ENCODE measurements around the gene NCOA3. TPM values are rescaled to one million over a fixed set of nuclear protein-coding genes. Genes with fewer than 3 reads are reported as not detected.
A peak's percentile ranks its signal among the peaks of the same experiment; 100 is the strongest.

The NCOA3 gene
- total and polyA plus RNA-seq, 2 of the 8 experiments (the other 6 are each of a cell fraction or from before 2014, with no cell fraction given): 7.9 to 24.7 TPM

DNA sequence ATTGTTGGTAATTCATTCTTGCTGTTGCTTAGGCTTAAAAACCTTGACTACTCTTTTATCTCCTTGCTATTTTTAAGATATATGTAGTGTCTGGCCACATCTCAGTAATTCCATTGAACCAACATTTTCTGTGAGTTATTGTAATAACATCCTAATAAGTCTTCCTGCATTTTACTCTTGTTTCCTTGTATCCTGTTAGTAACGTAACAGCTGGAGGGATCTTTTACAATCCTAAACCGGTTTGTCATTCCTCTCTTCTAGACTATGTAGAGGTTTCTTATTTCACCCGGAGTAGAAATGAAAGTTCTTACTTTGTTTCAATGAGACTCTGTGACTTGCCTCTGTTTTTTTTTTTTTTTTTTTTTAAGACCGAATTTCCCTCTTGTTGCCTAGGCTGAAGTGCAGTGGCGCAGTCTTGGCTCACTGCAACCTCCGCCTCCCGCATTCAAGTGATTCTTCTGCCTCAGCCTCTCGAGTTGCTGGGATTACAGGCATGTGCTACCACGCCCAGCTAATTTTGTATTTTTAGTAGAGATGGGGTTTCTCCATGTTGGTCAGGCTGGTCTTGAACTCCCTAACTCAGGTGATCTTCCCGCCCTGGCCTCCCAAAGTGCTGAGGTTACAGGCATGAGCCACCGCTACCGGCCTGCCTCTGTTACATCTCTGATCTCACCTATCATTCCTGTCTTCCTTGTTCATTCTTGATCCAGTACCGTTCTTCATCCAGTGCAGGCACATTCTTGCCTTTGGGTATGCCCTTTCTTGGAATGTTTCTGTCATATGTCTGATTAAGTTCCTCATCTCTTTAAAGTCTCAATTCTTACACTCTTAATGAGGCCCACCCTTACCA is 44.7 kb downstream of the NCOA3 start:
- Histone ChIP-seq H2BK20ac (ENCODE audit: low read length) (no peak overlapping the region), H3K56ac (replicated peaks; ENCODE audit: insufficient read length, low read depth, low read length) (no peak overlapping the region), H3K27ac (ENCODE audit: low read depth, low read length) (no peak overlapping the region), H3K18ac (ENCODE audit: extremely low read depth, low read length) (peak overlapping the region; percentile 63), H4K20me1 (replicated peaks in 1 of 2; ENCODE audit: control insufficient read depth in 1 of 2, insufficient read depth in 2 of 2, low read length in 2 of 2) (peaks cover 0 to under 1% of the 10 kb centered on the region in 2 experiments), H3K4me3 (ENCODE audit: extremely low read depth in 1 of 4, insufficient read depth in 2 of 4, low read depth in 3 of 4, low read length in 4 of 4) (no peak overlapping the region), H2AK5ac (ENCODE audit: low read depth, low read length) (peak overlapping the region; percentile 70; the same call in 1 of the 2 replicates), H3K36me3 (ENCODE audit: control insufficient read depth in 2 of 4, insufficient read depth in 4 of 4, low read length in 3 of 4) (no peaks in the 10 kb centered on the region), H2BK120ac (replicated peaks; ENCODE audit: low read depth, low read length) (no peak overlapping the region), H2BK12ac (ENCODE audit: low read depth, low read length) (no peak overlapping the region; the same call in 1 of the 2 replicates), H3K14ac (ENCODE audit: insufficient read length) (no peak overlapping the region), H3K4me1 (replicated peaks in 1 of 4; ENCODE audit: control insufficient read depth in 3 of 4, insufficient read depth in 4 of 4, low read length in 3 of 4) (peaks cover 0 to 8% (median 1%) of the 10 kb centered on the region in 4 experiments; a peak in 5 of 7 replicates), H2BK5ac (ENCODE audit: low read depth, low read length) (peak overlapping the region; percentile 62; the same call in 1 of the 2 replicates), H4K8ac (ENCODE audit: extremely low read depth, insufficient read depth, low read length) (no peak overlapping the region), H3K79me2 (ENCODE audit: control insufficient read depth in 1 of 2, insufficient read depth in 2 of 2, low read length in 2 of 2) (peaks cover 0 to 75% of the 10 kb centered on the region in 2 experiments; a peak in 3 of 4 replicates), H3K27me3 (replicated peaks in 1 of 4; ENCODE audit: control insufficient read depth in 3 of 4, extremely low read depth in 1 of 4, insufficient read depth in 3 of 4, low read length in 3 of 4) (no peaks in the 10 kb centered on the region), H3K23me2 (ENCODE audit: low read depth, low read length) (no peaks in the 10 kb centered on the region), H4K5ac (ENCODE audit: insufficient read length, low read depth, low read length) (no peak overlapping the region), H3K4me2 (ENCODE audit: insufficient read depth in 1 of 2, low read depth in 2 of 2, low read length in 2 of 2) (0 out of 4 replicates have a peak overlapping the region, but pooled peaks of 1 of the 2 experiments have one; percentile 6), H2BK15ac (ENCODE audit: low read length) (no peak overlapping the region; the same call in 1 of the 2 replicates), H3K9ac (replicated peaks in 1 of 4; ENCODE audit: extremely low read depth in 1 of 4, low read depth in 3 of 4, low read length in 3 of 4) (no peak overlapping the region; a peak in 1 of 7 replicates), H2AFZ (ENCODE audit: low read length) (no peak overlapping the region), H3K79me1 (ENCODE audit: low read depth, low read length) (peaks cover 14% of the 10 kb centered on the region), H3K23ac (ENCODE audit: insufficient read length) (no peak overlapping the region), H4K91ac (replicated peaks; ENCODE audit: insufficient read length, low read length) (no peak overlapping the region), H3K9me3 (ENCODE audit: insufficient read depth in 2 of 2, low read depth in 1 of 2, low read length in 1 of 2) (no peaks in the 10 kb centered on the region), H3K4ac (replicated peaks; ENCODE audit: insufficient read length, low read depth, low read length) (peak overlapping the region; percentile 3)
- CTCF ChIA-PET (ENCODE audit: partially characterized antibody): interaction anchor here (2.6 kb wide), 1 partner anchor 11 kb away, joined by 12 read pairs; no protein-coding TSS in a partner anchor
- FAIRE-seq (no peak), DNase-seq (ENCODE audit: low read depth in 1 of 2, low spot score in 2 of 2) (no peak)
- 80% methylated on average over 11 of the region's 13 CpGs; no CpG with 5 or more reads in 1 of the 2 experiments for WGBS, 2 experiments (ENCODE audit: extremely low coverage in 1 of 2, insufficient coverage in 1 of 2, insufficient read length in 1 of 2, insufficient replicate concordance in 2 of 2, low coverage in 1 of 2, low lambda C conversion rate in 2 of 2, missing lambda C conversion rate in 1 of 2)
- POLR2A ChIA-PET (ENCODE audit: partially characterized antibody): interaction anchor here (1.1 kb wide), 1 partner anchor 37 kb away, joined by 3 read pairs; no protein-coding TSS in a partner anchor
- no peak for TF ChIP-seq POU5F1 (IDR thresholded peaks at IDR 0.05; ENCODE audit: low read depth, low read length)
- TF ChIP-seq SIX5 (IDR thresholded peaks at IDR 0.05; ENCODE audit: low read depth, low read length): no peak
- no peak for TF ChIP-seq ZNF274 (IDR thresholded peaks at IDR 0.05; ENCODE audit: borderline replicate concordance, extremely low read depth, low read length)
- no peak for TF ChIP-seq POLR2A (IDR thresholded peaks at IDR 0.05; ENCODE audit: control extremely low read depth in 1 of 2, low read depth in 2 of 2, low read length in 2 of 2)
- TF ChIP-seq, protein P1, sequence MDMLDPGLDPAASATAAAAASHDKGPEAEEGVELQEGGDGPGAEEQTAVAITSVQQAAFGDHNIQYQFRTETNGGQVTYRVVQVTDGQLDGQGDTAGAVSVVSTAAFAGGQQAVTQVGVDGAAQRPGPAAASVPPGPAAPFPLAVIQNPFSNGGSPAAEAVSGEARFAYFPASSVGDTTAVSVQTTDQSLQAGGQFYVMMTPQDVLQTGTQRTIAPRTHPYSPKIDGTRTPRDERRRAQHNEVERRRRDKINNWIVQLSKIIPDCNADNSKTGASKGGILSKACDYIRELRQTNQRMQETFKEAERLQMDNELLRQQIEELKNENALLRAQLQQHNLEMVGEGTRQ (IDR thresholded peaks at IDR 0.05; ENCODE audit: low read length): no peak
- no peak for TF ChIP-seq BACH1 (IDR thresholded peaks at IDR 0.05; ENCODE audit: low read length)
- TF ChIP-seq BCL11A (IDR thresholded peaks at IDR 0.05; ENCODE audit: low read depth in 2 of 2, low read length in 2 of 2): no peak
- no peak for TF ChIP-seq ASH2L (IDR thresholded peaks at IDR 0.05; ENCODE audit: low read length)
- TF ChIP-seq RXRA (IDR thresholded peaks at IDR 0.05; ENCODE audit: insufficient read depth, low read depth, low read length): no peak
- no peak for TF ChIP-seq TEAD4 (IDR thresholded peaks at IDR 0.05; ENCODE audit: low read depth, low read length)
- TF ChIP-seq SAP30 (IDR thresholded peaks at IDR 0.05; ENCODE audit: insufficient read depth, insufficient replicate concordance, low read length): no peak
